ENCODE data around the gene ZNF283. TPM values are rescaled to one million over a fixed set of nuclear protein-coding genes. Genes with fewer than 3 reads are reported as not detected.
"Not testable (repeated sequence)": the region's sequence is repeated elsewhere in the genome, so short reads cannot be mapped to it uniquely, and the experiment has no call there.

ZNF283 gene
- total RNA-seq, 1 donor = 29.8 TPM

DNA sequence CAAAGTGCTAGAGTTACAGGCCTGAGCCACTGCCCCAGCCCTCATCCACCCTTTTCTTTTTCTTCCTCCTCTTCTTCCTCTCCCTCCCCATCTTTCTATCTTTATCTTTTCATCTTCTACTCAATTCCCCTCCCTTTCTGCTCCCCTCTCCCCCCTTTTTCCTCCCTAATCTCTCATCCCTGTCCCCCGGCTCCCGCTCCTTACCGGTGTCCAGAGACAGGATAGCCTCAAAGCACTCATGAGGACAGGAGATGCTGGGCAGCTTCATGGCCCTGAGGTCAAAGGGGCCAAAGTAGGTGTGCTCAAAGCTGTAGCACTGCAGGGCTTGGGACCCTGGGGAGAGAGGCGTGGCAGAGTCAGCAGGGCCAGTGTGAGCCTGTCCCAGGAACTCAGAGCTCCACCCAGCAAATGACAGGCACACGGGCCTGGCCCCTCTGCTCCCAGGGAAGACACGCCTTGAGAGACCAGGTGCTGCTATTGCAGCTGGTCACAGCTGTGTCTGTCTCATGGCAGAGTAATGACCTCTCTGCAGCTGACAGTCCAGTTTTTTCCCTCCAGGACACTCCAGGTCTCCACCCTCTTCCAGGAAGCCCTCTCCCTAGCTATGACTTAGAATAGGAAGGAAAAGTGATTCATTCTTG is 27.5 kb upstream of the ZNF283 start:
- TF ChIP-seq, protein P1, sequence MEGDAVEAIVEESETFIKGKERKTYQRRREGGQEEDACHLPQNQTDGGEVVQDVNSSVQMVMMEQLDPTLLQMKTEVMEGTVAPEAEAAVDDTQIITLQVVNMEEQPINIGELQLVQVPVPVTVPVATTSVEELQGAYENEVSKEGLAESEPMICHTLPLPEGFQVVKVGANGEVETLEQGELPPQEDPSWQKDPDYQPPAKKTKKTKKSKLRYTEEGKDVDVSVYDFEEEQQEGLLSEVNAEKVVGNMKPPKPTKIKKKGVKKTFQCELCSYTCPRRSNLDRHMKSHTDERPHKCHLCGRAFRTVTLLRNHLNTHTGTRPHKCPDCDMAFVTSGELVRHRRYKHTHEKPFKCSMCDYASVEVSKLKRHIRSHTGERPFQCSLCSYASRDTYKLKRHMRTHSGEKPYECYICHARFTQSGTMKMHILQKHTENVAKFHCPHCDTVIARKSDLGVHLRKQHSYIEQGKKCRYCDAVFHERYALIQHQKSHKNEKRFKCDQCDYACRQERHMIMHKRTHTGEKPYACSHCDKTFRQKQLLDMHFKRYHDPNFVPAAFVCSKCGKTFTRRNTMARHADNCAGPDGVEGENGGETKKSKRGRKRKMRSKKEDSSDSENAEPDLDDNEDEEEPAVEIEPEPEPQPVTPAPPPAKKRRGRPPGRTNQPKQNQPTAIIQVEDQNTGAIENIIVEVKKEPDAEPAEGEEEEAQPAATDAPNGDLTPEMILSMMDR (IDR thresholded peaks at IDR 0.05; ENCODE audit: insufficient read depth, low read depth, low read length) = no peak
- DNase-seq (ENCODE audit: low read depth) = no peak
- no peak overlapping the region for H3K4me3 ChIP-seq (ENCODE audit: low read depth, low read length)

DNA sequence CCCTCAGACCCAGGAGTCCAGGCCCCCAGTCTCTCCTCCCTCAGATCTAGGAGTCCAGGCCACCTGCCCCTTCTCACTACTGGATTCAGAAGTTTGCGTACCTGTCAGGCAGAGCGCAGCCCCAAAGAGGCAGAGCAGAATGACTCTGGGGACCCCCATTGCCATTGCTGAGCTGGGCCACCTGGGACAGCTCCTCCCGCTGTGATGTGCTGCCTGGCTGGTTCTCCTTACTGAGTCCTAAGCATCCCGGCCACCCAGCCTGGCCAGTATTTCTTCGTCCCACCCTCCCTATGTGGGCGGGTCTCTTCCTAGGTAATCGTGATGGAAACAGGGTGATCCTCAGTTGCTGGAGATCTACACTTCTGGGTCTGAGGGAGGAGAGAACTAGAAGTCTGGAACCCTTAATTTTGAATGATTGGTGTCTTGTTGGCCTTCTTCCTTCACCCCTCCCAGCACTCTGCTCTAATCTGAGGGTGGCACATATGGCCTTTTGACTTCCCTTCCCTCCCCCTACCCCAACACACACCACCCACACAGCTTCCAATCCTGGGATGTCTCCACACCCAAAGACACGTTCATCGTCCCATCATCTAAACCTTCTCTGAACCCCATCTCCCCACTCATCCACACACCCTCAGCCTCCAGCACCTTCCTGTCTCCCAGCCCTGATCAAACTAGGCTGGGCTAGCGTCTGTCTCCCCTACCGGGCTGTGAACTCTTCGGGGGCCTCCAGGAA is 24.7 kb upstream of the ZNF283 start, which contains the start of gene LYPD5:
LYPD5 (minus strand) TSS at position 232 of the 736 bp plus-strand sequence; CDS start at position 165, 67 bp downstream.
- TF ChIP-seq, protein P1 (IDR thresholded peaks at IDR 0.05; ENCODE audit: insufficient read depth, low read depth, low read length) = no peak
- H3K4me3 ChIP-seq (ENCODE audit: low read depth, low read length) = no peak within 1 kb of the TSS
- DNase-seq (ENCODE audit: low read depth) = no peak

DNA sequence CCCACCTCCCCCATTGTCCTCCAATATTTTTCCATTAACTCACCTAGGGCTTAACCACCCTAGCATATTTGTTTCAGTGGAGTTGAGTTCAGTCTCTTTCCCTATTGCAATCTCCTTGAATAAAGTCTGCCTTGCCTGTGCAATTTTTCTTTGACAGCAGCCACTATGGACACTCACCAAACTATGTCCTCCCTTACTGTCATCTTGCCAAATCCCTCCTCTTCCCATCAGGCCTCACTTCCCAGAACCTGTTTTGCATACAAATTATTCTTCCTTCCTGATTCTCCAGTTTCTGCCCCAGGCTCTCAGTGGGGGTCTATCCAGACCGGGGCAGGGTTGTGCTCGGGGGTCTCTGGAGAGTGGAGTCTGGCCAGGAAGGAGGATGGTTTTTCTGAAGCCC is 22.7 kb upstream of the ZNF283 start:
- no peak overlapping the region for H3K4me3 ChIP-seq (ENCODE audit: low read depth, low read length)
- DNase-seq (ENCODE audit: low read depth) = no peak
- TF ChIP-seq, protein P1 (IDR thresholded peaks at IDR 0.05; ENCODE audit: insufficient read depth, low read depth, low read length) = no peak

DNA sequence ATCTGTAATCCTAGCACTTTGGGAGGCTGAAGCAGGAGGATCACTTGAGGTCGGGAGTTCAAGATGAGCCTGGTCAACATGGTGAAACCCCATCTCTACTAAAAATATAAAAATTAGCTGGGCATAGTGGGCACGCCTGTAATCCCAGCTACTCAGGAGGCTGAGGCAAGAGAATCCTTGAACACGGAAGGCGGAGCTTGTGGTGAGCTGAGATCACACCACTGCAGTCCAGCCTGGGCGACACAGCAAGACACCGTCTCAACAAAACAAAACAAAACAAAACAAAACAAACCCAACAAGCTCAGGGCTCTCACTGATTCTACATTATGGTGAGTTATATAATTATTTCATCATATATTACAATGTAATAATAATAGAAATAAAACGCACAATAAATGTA is 20.7 kb upstream of the ZNF283 start:
- not testable (repeated sequence) for H3K4me3 ChIP-seq (ENCODE audit: low read depth, low read length); DNase-seq (ENCODE audit: low read depth)

DNA sequence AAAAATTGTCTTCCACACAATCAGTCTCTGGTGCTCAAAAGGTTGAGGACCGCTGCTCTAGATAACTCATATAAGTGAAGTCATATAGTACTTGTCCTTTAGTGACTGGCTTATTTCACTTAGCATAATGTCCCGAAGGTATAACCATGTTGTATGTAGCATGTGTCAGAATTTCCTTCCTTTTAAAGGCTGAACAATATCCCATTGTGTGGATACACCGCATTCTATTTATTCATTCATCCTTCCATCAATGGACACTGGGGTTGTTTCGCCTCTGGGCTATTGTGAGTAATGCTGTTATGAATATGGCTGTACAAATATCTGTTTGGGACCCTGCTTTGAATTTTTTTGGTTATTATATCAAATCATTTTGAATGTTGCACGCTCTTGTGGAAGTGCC is 20.3 kb upstream of the ZNF283 start:
- TF ChIP-seq, protein P1 (IDR thresholded peaks at IDR 0.05; ENCODE audit: insufficient read depth, low read depth, low read length) = no peak
- no peak for DNase-seq (ENCODE audit: low read depth)
- no peak overlapping the region for H3K4me3 ChIP-seq (ENCODE audit: low read depth, low read length)

DNA sequence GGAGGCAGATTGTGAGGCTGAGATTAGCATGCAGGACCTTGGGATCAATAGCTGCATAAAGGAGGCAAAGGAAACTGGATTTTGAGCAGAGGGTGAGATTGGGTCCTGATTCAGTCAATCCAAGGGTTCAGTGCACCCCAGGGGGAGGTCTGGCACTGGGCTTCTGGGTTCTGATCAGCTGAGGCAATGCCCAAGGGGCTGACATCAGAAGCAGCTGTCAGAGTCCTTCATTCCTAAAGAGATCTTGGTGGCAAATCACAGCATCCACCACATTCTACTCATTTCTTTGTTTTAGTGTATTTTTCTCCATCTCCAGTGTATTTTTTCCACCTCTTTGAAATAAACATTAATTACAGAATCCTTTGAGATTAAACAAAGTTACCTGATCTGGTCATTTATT is 19.5 kb upstream of the ZNF283 start:
- TF ChIP-seq, protein P1 (IDR thresholded peaks at IDR 0.05; ENCODE audit: insufficient read depth, low read depth, low read length) = no peak
- DNase-seq (ENCODE audit: low read depth) = no peak

DNA sequence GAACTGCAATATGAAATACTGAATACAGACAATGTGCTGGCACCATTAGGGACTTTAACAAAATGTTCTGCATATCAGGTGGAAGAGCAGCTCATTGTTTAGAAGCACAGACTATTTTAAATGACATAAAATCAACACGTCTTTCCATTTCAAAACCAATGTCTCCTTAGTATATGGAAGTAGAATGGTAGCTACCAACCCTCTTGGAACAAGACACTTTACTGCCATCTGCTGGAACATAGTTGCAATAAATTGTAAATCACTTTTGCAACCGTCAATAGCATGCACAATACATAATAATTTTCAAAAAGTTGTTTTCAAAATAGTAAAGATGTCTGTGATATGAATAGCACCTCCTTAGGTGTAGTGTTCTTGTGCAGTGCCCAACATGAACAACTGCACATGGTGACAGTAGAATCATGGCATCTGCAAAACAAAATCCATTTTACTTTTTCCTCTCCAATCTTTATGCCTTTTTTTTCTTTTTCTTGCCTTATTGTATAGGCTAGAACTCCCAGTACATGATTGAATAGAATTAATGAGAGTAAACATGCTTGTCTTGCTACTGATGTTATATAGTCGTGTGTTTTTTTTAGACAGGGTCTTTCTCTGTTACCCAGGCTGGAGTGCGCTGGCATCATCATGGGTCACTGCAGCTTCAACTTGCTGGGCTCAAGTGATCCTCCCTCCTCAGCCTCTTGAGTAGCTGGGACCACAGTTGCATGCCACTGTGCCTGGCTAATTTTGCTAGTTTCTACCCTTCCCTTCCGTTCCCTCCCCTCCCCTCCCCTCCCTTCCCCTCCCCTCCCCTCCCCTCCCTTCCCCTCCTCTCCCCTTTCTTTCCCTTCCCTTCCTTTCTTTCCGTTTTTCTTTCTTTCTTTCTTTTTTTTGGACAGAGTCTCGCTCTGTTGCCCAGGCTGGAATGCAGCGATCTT is 17.1 kb upstream of the ZNF283 start:
- DNase-seq (ENCODE audit: low read depth) = peak; percentile 67
- H3K4me3 ChIP-seq (ENCODE audit: low read depth, low read length) = no peak overlapping the region
- TF ChIP-seq, protein P1 (IDR thresholded peaks at IDR 0.05; ENCODE audit: insufficient read depth, low read depth, low read length) = peak; percentile 53

More for the DNA sequence above, 19.5 kb upstream of the ZNF283 start:
- H3K4me3 ChIP-seq (ENCODE audit: low read depth, low read length) = no peak overlapping the region
